GM12801 (cell line): ENCODE data around the gene SCUBE3.

Source experiments
- CTCF ChIP-seq: IDR thresholded peaks from one replicate; pipeline ENCODE4 v1.5.1; 2011; ENCODE audit warnings: control low read depth; ENCODE audit not compliant: insufficient read length; ENCODE audit errors: extremely low read depth

SCUBE3 gene

GRCh38 chr6:35230498-35230897 is 16.7 kb downstream of the SCUBE3 start:
- no peak for TF ChIP-seq CTCF

GRCh38 chr6:35230950-35231349 is 17.2 kb downstream of the SCUBE3 start:
- TF ChIP-seq CTCF = no peak

- no peak for TF ChIP-seq CTCF
Measured at GRCh38 chr6:35231563-35231962, 17.8 kb downstream of the SCUBE3 start.

- no peak for TF ChIP-seq CTCF
Measured at GRCh38 chr6:35234901-35235300, 21.1 kb downstream of the SCUBE3 start.

- no peak for TF ChIP-seq CTCF
Measured at GRCh38 chr6:35236223-35236622, 22.5 kb downstream of the SCUBE3 start.

- TF ChIP-seq CTCF = no peak
Measured at GRCh38 chr6:35237476-35237875, 23.7 kb downstream of the SCUBE3 start.

GRCh38 chr6:35238843-35239289 is 25.1 kb downstream of the SCUBE3 start:
- no peak for TF ChIP-seq CTCF

GRCh38 chr6:35239581-35239980 is 25.8 kb downstream of the SCUBE3 start:
- no peak for TF ChIP-seq CTCF
